ENCODE results near the gene MFSD8.

GRCh38 chr4:127868196-127868595, 96.8 kb downstream of the MFSD8 start:
- TF ChIP-seq, protein P1, sequence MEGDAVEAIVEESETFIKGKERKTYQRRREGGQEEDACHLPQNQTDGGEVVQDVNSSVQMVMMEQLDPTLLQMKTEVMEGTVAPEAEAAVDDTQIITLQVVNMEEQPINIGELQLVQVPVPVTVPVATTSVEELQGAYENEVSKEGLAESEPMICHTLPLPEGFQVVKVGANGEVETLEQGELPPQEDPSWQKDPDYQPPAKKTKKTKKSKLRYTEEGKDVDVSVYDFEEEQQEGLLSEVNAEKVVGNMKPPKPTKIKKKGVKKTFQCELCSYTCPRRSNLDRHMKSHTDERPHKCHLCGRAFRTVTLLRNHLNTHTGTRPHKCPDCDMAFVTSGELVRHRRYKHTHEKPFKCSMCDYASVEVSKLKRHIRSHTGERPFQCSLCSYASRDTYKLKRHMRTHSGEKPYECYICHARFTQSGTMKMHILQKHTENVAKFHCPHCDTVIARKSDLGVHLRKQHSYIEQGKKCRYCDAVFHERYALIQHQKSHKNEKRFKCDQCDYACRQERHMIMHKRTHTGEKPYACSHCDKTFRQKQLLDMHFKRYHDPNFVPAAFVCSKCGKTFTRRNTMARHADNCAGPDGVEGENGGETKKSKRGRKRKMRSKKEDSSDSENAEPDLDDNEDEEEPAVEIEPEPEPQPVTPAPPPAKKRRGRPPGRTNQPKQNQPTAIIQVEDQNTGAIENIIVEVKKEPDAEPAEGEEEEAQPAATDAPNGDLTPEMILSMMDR (IDR thresholded peaks at IDR 0.05; ENCODE audit: low read depth, low read length), result no peak
- no peak for TF ChIP-seq EZH2phosphoT487 (IDR thresholded peaks at IDR 0.05; ENCODE audit: low read depth)
